Measurements from ENCODE around the gene AKNA.

The AKNA gene

DNA sequence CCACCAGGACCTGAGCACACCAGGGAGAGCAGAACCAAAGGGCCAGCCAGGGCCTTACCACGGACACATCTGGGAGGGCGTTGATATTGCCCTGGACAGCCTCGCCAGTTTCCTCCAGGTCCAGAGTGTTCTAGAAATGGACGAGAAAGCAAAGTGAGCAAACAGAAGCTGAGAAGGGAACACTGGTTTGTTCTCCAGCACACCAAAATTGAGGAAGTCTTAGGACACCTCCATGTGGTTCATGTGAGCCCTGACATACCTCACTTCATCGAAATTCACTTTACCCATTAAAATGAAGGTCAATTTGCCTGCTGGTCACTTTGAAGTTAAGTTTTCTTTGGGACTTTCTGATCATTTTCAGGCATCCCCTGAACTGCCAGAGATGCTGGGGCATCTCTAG, 20.1 kb upstream of the AKNA start:
- H3K4me3 ChIP-seq (ENCODE audit: low read depth, low read length), result no peak overlapping the region
- DNase-seq (ENCODE audit: low read depth, low spot score), result no peak
- in situ Hi-C loops (cut with HindIII; ENCODE audit: low sequenced_read_pairs), result no loop called here
- TF ChIP-seq, protein P1, sequence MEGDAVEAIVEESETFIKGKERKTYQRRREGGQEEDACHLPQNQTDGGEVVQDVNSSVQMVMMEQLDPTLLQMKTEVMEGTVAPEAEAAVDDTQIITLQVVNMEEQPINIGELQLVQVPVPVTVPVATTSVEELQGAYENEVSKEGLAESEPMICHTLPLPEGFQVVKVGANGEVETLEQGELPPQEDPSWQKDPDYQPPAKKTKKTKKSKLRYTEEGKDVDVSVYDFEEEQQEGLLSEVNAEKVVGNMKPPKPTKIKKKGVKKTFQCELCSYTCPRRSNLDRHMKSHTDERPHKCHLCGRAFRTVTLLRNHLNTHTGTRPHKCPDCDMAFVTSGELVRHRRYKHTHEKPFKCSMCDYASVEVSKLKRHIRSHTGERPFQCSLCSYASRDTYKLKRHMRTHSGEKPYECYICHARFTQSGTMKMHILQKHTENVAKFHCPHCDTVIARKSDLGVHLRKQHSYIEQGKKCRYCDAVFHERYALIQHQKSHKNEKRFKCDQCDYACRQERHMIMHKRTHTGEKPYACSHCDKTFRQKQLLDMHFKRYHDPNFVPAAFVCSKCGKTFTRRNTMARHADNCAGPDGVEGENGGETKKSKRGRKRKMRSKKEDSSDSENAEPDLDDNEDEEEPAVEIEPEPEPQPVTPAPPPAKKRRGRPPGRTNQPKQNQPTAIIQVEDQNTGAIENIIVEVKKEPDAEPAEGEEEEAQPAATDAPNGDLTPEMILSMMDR (IDR thresholded peaks at IDR 0.05; ENCODE audit: low read depth, low read length), result no peak

DNA sequence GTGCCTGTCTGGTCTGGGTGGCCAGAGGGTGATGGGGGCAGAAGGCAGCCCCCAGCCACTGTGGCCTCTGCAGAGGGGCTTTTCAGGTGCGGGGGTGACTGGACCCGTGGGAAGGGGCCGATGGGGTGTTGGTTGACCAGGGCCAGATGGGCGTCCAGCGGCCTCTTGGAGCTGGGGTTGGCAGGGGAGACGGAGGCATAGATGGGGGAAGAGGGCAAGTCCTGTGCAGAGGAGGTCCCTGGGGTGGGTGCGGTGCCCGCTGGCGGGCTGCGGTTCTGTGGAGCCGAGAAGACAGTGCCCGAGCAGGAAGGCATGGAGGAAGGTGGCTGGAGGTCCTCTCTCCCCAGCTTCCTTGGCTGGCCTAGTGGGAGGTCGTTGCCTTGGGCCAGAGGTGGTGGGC, 18.7 kb upstream of the AKNA start:
- H3K4me3 ChIP-seq (ENCODE audit: low read depth, low read length), result no peak overlapping the region
- DNase-seq (ENCODE audit: low read depth, low spot score), result no peak
- in situ Hi-C loops (cut with HindIII; ENCODE audit: low sequenced_read_pairs), result no loop called here
- TF ChIP-seq, protein P1 (IDR thresholded peaks at IDR 0.05; ENCODE audit: low read depth, low read length), result no peak

DNA sequence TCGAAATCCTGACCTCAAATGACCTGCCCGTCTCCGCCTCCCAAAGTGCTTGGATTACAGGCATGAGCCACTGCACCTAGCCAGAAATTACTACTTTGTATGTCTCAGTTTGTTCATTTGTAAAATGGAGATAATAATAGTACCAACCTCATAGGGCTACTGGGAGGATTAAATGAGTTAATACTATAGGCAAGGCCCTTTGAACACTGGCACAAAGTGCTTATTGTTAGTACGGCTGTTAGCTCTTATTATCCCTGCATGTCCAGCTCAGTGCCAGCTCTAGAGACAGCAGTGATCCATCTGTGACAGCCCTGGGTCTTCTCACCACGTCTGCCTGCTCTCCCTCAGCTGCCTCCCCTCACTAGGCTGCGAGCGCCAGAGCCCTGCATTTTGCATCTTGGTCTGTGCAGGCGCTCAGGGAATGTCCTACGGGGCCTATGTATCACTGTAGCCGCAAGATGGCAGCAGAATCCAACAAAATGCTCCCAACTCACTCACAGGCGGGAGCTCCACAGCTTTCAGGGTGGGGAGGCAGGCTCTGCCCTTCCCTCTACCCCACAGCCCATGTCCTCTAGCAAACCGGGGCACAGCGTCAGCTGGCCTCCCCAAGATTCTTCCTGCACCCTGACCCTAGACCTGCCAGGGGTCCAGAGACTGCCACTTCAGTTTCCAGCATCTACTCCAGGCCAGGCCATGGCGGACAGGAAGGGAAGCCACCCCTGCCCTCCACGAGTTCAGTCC, 17.7 kb upstream of the AKNA start:
- no peak overlapping the region for H3K4me3 ChIP-seq (ENCODE audit: low read depth, low read length)
- TF ChIP-seq, protein P1 (IDR thresholded peaks at IDR 0.05; ENCODE audit: low read depth, low read length), result peak; percentile 86
- DNase-seq (ENCODE audit: low read depth, low spot score), result peak; percentile 76
- in situ Hi-C loops (cut with HindIII; ENCODE audit: low sequenced_read_pairs), result no loop called here

DNA sequence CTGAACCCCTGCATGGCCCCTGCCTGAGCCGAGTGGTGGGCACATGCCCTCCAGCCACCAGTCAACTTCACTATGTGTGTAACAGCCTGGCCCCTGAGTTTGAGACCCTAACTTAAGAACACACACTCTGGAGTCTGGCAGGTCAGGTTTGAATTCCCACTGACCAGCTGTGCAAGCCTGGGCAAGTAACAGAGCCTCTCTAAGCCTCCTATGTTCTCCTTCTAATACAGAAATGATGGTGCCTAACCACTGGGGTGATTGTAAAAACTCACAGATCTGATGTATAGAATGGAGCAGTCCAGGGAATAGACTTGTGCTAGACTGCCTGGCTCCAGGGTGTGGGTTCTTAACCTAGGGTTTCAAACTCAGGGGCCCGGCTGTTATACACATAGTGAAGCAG, 16.7 kb upstream of the AKNA start:
- TF ChIP-seq, protein P1 (IDR thresholded peaks at IDR 0.05; ENCODE audit: low read depth, low read length), result no peak
- DNase-seq (ENCODE audit: low read depth, low spot score), result no peak
- in situ Hi-C loops (cut with HindIII; ENCODE audit: low sequenced_read_pairs), result no loop called here
- H3K4me3 ChIP-seq (ENCODE audit: low read depth, low read length), result no peak overlapping the region

DNA sequence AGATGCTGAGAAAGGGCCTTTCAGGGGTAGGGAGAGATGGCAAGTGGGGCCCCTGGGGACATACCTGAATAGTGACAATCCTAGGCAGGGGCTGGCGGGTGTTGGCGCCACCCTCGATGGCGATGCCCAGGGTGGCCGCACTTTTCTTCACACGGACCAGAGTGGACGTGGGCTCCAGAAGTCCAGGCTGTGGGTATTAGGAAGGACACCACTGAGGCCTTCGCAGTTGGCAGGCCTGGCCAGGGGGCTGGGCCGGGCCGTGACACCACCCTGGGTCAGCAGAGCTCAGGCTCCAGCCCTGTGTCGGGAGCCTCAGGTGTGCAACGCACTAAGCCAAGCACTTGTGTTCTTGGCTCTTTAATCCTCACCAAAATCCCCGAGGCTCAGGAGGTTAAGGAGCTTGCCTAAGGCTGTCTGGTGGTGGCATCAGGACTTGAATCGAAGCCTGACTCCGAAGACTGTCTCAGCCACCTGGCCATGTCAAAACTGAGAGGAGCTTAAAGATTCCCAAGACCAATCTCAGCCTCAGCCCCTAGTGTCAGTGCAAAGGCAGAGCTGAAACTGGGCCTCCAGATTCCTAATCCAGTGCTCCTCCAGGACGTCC, 15.5 kb upstream of the AKNA start:
- no peak overlapping the region for H3K4me3 ChIP-seq (ENCODE audit: low read depth, low read length)
- in situ Hi-C loops (cut with HindIII; ENCODE audit: low sequenced_read_pairs), result no loop called here
- no peak for DNase-seq (ENCODE audit: low read depth, low spot score)
- TF ChIP-seq, protein P1 (IDR thresholded peaks at IDR 0.05; ENCODE audit: low read depth, low read length), result no peak

DNA sequence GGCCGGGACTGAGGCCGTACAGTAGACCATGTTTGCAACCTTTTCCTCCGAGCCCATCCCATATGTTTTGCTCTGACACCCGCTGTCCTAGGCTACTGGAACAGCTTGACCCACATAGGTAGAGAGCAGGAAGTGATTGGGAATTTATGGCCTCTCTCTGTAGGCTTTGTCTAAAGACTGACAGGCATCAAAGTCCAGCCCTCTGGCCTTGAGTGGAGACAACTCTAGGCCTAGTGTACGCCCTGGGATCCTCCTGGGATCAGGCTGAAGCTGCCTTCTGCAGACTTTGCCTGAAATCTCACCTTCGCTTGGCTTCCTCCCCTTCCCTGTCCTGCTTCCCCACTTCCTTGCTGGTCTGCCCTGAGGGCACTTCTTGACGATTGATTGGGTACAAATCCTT, 13.6 kb upstream of the AKNA start:
- no peak overlapping the region for H3K4me3 ChIP-seq (ENCODE audit: low read depth, low read length)

More for the DNA sequence above, 13.6 kb upstream of the AKNA start:
- in situ Hi-C loops (cut with HindIII; ENCODE audit: low sequenced_read_pairs), result no loop called here
- TF ChIP-seq, protein P1 (IDR thresholded peaks at IDR 0.05; ENCODE audit: low read depth, low read length), result no peak
- no peak for DNase-seq (ENCODE audit: low read depth, low spot score)

All from astrocyte of the spinal cord (primary cell).